HG02981 (cell line): ENCODE results near the gene CGREF1.
"Not testable (repeated sequence)": the region's sequence is repeated elsewhere in the genome, so short reads cannot be mapped to it uniquely, and the experiment has no call there.

Experiments used
- ATAC-seq: cut with Tn5 transposase; IDR thresholded peaks from one replicate; pipeline ENCODE4 v1.9.1; 2021; ENCODE audit warnings: mild to moderate bottlenecking, moderate library complexity; ENCODE audit not compliant: unreplicated experiment

Gene CGREF1

DNA sequence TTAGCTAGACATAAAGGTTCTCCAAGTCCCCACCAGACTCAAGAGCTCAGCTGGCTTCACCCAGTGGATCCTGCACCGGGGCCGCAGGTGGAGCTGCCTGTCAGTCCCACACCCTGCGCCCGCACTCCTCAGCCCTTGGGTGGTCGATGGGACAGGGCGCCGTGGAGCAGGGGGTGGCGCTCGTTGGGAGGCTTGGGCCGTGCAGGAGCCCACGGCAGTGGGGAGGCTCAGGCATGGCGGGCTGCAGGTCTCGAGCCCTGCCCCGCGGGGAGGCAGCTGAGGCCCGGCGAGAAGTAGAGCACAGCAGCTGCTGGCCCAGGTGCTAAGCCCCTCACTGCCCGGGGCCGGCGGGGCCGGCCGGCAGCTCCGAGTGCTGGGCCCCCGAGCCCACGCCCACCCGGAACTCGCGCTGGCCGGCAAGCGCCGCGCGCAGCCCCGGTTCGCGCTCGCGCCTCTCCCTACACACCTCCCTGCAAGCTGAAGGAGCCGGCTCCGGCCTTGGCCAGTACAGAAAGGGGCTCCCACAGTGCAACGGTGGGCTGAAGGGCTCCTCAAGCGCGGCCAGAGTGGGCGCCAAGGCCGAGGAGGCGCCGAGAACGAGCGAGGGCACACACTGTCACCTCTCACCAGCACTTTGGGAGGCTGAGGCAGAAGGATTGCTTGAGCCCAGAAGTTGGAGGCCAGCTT lies 7.4 kb downstream of the CGREF1 start:
- ATAC-seq = not testable (repeated sequence)

DNA sequence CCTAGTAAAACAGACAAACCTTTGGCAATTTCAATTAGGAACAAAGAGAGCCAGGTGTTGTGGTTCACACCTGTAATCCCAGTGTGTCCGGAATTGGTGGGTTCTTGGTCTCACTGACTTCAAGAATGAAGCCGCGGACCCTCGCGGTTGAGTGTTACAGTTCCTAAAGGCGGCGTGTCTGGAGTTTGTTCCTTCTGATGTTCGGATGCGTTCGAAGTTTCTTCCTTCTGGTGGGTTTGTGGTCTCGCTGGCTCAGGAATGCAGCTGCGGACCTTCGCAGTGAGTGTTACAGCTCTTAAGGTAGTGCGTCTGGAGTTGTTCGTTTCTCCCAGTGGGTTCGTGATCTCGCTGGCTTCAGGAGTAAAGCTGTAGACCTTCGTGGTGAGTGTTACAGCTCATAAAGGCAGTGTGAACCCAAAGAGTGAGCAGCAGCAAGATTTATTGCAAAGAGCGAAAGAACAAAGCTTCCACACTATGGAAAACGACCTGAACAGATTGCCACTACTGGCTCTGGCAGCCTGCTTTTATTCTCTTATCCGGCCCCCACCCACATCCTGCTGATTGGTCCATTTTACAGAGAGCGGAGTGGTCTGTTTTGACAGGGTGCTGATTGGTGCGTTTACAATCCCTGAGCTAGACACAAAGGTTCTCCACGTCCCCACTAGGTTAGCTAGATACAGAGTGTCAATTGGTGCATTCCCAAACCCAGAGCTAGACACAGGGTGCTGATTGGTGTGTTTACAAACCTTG lies 8.2 kb downstream of the CGREF1 start:
- not testable (repeated sequence) for ATAC-seq

DNA sequence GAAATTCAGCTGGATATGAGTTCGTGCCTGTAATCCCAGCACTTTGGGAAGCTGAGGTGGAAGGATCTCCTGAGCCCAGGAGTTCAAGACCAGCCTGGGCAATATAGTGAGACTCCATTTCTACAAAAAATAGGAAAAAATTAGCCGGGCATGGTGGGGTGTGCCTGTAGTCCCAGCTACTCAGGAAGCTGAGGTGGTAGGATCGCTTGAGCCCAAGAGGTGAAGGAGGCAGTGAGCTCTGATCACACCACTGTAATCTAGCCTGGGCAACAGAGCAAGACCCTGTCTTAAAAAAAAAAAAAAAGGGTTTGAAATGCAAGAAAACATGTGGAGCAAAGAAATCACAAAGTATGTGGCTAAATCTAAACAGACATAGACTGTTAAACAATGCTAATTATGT lies 9.8 kb downstream of the CGREF1 start:
- no peak for ATAC-seq

DNA sequence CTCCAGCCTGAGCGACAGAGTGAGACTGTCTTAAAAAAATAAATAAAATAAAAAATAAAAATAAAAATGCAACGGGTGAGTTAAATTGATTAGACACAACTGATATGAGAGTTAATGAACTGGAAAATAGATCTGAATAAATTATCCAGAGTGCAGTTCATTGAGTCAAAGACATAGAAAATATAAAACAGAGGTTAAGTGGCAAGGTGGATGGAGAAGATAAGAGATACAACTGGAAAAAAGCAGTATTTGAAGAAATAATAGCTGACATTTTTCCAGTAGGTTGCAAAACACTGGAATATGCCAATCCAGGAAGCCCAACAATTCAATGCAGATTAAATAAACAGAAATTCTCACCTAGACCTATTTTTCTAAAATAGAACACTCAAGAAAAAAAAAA lies 10.7 kb downstream of the CGREF1 start:
- no peak for ATAC-seq

DNA sequence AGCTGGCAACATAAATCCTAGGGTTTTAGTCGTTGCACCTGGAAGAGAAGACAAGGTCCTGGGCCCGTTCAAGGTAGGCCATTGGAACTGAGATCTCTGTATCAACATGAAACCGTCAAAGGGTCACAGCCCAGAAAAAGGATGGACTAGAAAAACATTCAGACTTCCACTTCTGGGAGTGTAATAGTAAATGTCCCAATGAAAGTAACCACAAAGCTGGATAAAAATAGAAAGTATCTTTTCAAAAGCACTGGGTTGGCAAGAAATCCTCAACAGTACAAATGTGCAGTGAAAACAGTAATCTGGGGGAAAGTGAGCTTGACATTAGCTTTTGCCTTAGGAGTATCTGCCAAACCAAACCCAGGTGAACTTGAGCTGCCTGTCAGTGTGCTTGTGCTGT lies 12.9 kb downstream of the CGREF1 start:
- no peak for ATAC-seq

DNA sequence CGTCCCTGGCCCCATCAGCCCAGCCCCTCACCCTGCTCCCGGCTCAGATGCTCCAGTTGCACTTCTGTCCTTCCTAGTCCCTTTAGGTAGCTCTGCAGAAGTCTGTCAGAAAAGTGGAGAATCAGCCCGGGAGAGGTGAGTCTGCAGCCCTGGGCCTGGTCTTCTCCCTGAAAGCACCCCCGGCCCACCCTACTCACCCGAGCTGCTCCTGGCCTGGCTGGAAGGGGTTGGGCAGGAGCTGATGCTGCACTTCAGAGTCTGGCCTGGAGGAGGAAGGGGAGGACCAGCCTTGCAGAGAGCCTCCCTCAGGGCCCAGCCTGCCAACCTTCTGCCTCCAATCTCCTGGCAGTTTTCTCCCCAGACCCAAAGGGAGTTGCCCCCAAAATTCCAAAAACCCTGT lies 16.6 kb downstream of the CGREF1 start:
- ATAC-seq = no peak

DNA sequence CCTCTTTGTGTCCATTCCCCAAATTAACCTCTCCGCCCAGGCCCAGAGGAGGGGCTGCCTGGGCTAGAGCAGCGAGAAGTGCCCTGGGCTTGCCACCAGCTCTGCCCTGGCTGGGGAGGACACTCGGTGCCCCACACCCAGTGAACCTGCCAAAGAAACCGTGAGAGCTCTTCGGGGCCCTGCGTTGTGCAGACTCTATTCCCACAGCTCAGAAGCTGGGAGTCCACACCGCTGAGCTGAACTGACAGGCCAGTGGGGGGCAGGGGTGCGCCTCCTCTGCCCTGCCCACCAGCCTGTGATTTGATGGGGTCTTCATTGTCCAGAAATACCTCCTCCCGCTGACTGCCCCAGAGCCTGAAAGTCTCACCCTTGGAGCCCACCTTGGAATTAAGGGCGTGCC lies 18.9 kb downstream of the CGREF1 start:
- no peak for ATAC-seq

DNA sequence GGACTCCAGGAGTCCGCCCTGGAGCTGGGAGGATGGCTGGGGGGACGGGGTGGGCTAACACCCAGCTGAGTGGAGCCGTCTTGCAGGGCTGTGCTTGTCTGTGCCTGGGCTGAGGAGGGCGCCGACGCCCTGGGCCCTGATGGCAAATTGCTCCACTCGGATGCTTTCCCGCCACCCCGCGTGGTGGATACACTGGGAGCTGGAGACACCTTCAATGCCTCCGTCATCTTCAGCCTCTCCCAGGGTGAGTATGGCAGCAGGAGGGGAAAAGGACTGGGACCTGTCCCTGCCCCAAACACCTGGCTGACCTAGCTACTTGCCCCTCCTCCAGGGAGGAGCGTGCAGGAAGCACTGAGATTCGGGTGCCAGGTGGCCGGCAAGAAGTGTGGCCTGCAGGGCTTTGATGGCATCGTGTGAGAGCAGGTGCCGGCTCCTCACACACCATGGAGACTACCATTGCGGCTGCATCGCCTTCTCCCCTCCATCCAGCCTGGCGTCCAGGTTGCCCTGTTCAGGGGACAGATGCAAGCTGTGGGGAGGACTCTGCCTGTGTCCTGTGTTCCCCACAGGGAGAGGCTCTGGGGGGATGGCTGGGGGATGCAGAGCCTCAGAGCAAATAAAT lies 19.5 kb downstream of the CGREF1 start:
- ATAC-seq = no peak

DNA sequence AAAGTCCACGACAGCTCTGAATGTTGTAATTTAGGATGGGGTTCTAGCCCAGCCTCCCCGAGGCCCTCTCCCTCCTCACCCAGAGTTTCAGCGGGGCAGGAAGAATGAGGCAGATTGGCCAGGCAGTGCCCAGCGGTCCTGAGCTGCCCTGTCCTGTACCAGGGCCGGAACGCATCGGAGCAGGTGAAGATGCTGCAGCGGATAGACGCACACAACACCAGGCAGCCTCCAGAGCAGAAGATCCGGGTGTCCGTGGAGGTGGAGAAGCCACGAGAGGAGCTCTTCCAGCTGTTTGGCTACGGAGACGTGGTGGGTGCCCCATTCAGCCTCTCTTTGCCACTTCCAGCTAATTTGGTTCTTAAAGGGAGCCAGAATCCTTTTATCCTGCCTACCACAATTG lies 21.6 kb downstream of the CGREF1 start:
- ATAC-seq = no peak

DNA sequence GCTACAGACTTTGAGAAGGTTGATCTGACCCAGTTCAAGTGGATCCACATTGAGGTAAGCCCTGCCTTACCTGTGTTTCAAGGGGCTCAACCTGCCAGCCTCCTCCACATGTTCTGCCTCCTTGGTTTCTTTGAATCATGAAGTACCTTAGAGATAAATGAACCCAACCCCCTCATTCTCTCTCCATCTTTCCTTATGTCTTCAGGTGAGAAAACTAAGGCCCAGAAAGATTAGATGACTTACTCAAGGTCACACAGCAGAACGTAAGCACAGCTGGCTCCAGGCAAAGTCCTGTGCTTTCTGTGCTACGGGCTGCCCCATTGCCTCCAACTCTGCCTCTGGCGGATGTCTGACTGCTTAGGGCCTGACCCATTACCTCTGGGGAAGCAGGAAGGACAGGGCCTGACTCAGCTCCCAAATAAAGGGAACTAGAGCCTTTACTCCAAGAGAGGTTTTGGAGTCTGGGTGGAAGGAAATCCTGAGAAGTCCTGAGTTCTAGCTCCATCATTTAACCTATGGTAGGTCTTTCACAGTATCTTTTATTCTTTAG lies 22.1 kb downstream of the CGREF1 start:
- ATAC-seq = no peak

DNA sequence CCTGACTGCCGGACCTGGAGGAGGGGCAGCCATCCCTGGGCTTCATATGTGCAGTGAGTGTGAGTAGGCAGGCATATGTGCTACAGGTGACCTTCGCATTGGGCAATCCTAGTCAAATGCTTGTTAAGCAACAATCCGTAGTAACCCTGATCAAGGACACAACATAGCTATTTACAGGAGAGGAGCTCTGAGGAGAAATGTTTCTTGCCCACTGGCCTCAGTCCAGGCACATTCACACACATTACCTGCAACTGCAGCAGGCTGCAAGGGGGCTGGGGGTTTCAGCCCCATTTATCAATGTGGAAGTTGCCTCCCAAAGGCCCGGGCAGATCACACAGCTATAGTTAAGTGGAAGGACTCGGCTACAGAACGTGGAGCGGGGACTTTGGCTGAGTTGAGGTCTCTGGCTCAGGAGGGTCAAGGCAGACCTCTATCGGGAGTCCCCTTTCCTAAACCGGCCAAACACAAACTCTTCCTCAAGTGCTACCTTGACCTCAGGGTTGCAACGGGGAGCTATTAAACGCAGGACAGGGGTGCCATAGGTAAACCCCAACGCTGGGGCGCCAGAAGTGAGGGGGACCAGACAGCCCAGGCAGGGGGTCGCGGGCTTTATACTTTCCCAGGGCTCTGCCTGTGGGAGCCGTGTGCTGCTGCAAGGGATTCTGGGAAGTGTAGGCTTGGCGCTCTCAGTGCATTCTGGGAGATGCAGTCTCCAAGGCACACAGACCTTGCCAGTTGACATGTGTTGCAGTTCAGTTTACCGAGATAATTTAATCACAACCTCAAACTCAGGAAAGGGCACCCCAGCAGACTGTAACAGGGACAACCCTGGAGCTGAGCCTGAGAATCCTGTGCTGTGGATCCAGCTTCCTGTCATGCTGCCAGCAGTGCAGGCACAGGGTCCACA lies 22.9 kb downstream of the CGREF1 start:
- peak; percentile 56 for ATAC-seq

DNA sequence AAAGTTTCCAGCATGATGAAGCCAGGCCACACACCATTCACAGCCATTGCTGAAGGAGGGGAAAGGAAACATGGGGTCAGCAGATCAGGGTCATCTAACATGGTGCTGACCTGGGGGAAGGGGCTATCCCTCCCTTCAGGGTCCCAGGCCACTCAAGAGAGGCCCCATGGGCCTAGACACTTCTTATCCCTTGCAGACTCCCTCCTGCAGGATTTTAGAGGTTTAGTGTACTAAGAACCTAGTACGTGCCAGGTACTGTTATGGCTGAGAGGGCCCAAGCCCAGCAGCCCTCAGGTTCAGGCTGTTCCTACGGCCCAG lies 23.5 kb downstream of the CGREF1 start:
- no peak for ATAC-seq

DNA sequence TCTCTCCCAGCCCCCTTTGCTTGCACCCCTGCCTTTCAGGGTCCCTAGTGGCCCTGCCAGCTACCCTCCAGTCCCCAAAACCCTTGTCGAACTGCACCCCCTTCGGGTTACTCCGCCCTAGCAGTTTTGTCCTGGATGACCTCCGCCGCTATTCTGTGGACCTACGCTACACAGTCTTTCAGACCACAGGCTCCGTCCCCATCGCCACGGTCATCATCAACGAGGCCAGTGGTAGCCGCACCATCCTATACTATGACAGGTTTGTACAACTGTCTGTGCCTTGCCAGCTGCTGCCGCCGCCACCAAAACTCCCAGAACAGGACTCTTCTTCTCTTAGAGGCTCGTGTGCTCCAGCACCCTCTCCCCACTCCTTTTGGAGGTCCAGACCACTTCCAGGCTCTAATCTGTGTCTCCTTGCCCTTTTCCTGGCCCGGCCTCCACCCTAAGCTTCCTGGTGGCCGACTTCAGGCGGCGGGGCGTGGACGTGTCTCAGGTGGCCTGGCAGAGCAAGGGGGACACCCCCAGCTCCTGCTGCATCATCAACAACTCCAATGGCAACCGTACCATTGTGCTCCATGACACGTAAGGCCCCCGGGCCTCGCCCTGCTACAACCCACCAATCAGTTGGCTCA lies 24.5 kb downstream of the CGREF1 start:
- no peak for ATAC-seq

DNA sequence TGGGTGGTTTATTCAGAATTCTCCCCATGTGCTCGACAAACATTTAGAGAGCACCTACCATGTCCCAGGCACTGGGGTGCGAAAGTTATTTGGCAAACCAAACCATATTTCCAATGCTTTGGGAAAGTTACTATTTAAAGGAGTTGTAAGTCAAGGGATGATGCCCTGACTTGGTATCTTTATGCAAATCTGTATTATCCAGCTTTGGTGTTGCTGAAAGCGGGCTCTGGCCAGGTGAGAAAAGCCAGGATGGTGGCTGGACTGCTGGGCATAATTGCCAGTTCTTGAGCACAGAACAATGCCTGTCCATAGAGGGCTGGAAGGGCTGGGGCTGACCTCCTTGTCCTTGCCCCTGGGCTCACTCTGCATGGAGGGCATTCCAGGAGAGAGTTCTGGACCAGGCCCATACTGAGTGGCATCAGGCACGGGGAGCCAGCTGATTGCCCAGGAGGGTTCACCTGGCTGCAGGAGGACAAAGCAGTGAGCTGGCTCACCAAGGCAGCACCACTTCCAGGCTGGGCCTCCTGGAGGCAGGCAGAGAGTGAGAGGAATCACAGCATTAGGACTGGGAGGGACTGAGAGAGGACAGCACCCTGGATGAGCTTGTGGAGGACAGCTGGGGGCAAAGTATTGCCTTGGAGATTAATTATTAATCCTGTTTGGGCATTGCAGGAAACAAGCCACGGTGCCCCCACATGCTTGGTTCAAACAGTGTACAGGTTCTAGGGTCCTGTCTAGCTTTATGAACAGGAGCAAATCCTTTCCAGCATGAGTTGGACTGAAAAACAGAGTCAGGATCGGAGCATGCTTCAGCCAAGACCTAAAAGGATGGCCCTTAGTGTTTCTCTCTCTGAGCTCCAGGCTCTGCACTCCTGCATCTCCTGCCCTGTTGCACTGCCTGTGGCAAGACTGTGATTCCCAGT lies 25.2 kb downstream of the CGREF1 start:
- no peak for ATAC-seq

DNA sequence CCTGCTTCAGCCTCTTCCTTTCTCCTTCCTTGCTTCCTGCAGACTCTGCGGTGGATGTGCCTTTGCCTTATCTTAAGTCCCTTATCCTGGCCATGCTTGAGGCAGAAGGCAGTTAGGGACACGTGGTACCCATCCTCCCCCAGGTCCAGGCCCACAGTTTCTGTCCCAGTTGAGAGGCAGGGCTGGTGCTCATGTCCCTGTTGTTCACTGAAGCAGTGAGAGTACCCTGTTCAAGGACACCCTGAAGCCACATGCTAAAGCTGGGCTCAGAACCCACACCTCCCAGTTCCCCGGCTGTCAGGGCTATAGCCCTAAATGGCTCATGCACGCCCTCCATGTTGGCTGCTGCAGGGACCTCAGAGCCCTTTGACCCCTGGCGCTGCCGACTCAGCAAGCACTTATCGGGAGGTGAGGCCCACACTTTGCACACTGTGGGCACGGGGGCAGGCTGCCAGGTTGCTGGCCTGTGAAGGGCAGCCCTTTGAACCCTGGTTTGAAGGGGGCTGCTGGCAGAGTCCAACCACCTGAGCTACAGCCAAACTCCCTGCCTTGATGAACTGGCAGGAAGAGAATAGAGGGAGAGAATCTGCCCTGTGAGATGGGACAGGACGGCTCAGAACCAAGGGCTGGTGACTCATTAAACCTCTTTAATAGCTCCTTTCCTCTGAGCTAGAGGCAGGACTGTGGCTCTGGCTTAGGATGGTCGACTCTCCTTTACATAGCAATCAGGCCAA lies 26.1 kb downstream of the CGREF1 start:
- no peak for ATAC-seq

DNA sequence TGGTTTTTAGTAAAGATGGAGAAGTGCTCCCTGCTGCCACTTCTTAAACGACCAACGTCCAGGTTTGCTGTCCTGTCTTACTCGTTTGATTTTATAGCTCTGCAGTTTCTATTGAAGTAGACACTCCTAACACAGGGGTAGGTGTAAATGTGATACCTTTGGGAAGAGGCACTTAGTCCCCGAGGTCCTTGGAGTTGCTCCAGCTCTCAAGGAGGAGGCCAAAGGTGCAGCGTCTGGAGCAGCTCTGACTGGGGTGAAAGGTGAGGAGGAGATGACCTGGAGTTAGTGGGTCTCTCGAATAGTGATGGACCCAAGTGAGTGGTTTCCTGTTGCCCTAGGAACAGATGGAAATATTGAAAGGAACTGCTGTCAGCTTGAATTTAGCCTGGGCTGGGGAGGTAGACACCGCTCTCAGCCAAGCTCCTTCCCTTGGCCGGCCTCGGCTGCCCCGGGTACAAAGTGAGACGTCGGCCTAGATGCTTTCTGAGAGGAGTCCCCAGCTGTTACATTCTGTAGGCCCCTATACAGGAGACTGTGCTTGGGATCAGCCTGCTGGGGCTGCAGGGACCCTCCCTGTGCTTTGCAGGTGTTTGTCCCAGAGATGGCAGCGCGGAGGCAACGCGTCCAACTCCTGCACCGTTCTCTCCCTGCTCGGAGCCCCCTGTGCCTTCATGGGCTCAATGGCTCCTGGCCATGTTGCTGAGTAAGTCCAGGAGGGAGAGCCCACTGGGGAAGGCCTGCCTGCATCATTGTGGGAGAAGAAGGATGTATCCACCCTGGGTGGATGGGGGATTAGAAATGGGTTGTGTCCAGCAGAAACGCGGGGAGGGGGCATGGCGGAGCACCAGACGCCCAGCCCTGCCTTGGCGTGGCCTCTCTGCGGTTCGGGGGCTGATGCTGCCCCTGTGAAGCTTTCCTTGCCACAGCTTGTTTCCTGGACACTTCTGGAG lies 26.9 kb downstream of the CGREF1 start:
- no peak for ATAC-seq

DNA sequence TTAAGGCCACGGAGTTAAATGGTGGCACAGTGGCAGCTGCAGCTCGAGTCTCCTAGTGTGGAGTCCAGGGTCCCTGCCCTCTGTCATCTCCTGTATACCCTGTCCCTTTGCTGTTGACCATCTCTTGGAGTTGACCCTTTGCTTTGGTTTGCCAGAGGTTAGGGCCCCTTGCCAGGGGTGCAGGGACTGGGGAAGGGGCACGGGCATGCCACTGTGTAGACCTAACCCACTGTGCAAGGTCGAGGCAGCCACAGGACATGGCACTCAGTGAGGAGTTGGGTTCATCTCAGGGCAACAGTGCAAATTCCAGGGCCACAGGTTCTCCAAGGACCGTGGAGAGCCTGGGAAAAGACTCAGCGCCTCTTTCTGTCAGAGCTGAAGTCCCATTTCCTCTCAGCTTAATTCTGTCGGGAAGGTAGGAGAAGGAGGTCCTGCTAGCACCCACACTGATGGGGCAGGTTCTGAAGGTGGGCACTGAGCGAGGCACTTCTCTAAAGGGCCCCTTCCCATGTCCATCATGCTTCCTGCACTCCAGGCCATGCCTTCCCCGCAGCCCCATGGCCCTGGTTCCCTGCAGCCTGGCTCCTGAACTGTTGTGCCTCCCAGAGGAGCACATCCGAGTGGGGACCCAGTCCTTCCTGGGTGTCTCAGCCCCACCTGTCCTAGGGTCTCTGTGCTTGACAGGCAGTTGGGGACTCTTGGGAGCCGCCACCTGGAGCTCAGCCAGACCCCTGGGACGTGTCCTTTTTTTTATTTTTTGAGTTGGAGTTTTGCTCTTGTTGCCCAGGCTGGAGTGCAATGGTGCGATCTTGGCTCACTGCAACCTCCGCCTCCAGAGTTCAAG lies 29.6 kb downstream of the CGREF1 start:
- ATAC-seq = no peak
